Measurements from ENCODE around the gene NEUROG1.

NEUROG1 gene

GRCh38 chr5:135488727-135489465, 46.9 kb downstream of the NEUROG1 start:
- H2AK5ac ChIP-seq (ENCODE audit: low read length, severe bottlenecking) = no peak overlapping the region
- H2BK5ac ChIP-seq (ENCODE audit: low read depth, low read length, poor library complexity, severe bottlenecking) = no peak overlapping the region
- H3K9ac ChIP-seq (ENCODE audit: low read length) = peak overlapping the region; percentile 81
- peaks cover 32% of the 10 kb centered on the region for H3K4me1 ChIP-seq (ENCODE audit: control insufficient read depth, insufficient read depth, low read depth, low read length)
- no peak overlapping the region for H3K4ac ChIP-seq (ENCODE audit: low read depth in 1 of 2, low read length in 2 of 2)
- no peak overlapping the region for H2BK12ac ChIP-seq (ENCODE audit: low read length in 2 of 2)
- no peak overlapping the region for H4K91ac ChIP-seq (ENCODE audit: low read length)
- 1% methylated on average over 41 of the region's 44 CpGs for WGBS
- H3K18ac ChIP-seq (ENCODE audit: low read depth in 1 of 2, low read length in 2 of 2) = no peak overlapping the region
- DNase-seq = peak; percentile 18
- no peak overlapping the region for H4K8ac ChIP-seq (ENCODE audit: low read length)
- no peak overlapping the region for H3K14ac ChIP-seq (ENCODE audit: low read length in 2 of 2)
- peaks cover 69 to 93% of the 10 kb centered on the region in 2 experiments for H3K27me3 ChIP-seq (ENCODE audit: control insufficient read depth in 1 of 2, insufficient read depth in 1 of 2, low read length in 2 of 2)
- no peaks in the 10 kb centered on the region for H3K9me3 ChIP-seq (ENCODE audit: control insufficient read depth, low read length)
- H3K4me3 ChIP-seq (ENCODE audit: insufficient read depth in 1 of 2, low read depth in 1 of 2, low read length in 2 of 2) = peak overlapping the region; percentile 40 to 78
- H3K79me1 ChIP-seq (replicated peaks; ENCODE audit: low read length, poor library complexity, severe bottlenecking) = no peaks in the 10 kb centered on the region
- H2BK120ac ChIP-seq (ENCODE audit: low read depth, low read length) = no peak overlapping the region
- H3K4me2 ChIP-seq (ENCODE audit: low read length, poor library complexity, severe bottlenecking) = peak overlapping the region; percentile 98
- no peak overlapping the region for H2BK15ac ChIP-seq (ENCODE audit: low read depth, poor library complexity, severe bottlenecking)
- no peak overlapping the region for H3K27ac ChIP-seq (ENCODE audit: low read length, poor library complexity, severe bottlenecking)
- no peak overlapping the region for H3K23ac ChIP-seq (ENCODE audit: low read length in 2 of 2)
- no peak overlapping the region for H2AFZ ChIP-seq (ENCODE audit: low read depth, low read length)
- H3K36me3 ChIP-seq (ENCODE audit: control insufficient read depth in 1 of 2, insufficient read depth in 2 of 2, low read depth in 1 of 2, low read length in 2 of 2) = no peaks in the 10 kb centered on the region

GRCh38 chr5:135487839-135488514, 47.8 kb downstream of the NEUROG1 start:
- H3K4ac ChIP-seq (ENCODE audit: low read depth in 1 of 2, low read length in 2 of 2) = no peak overlapping the region
- peaks cover 72 to 90% of the 10 kb centered on the region in 2 experiments for H3K27me3 ChIP-seq (ENCODE audit: control insufficient read depth in 1 of 2, insufficient read depth in 1 of 2, low read length in 2 of 2)
- H4K8ac ChIP-seq (ENCODE audit: low read length) = no peak overlapping the region
- no peak for DNase-seq
- no peak overlapping the region for H2BK15ac ChIP-seq (ENCODE audit: low read depth, poor library complexity, severe bottlenecking)
- H2AK5ac ChIP-seq (ENCODE audit: low read length, severe bottlenecking) = no peak overlapping the region
- no peak overlapping the region for H3K23ac ChIP-seq (ENCODE audit: low read length in 2 of 2)
- H3K9ac ChIP-seq (ENCODE audit: low read length) = peak overlapping the region; percentile 81
- H3K4me1 ChIP-seq (ENCODE audit: control insufficient read depth, insufficient read depth, low read depth, low read length) = peaks cover 30% of the 10 kb centered on the region
- H3K27ac ChIP-seq (ENCODE audit: low read length, poor library complexity, severe bottlenecking) = no peak overlapping the region
- H3K9me3 ChIP-seq (ENCODE audit: control insufficient read depth, low read length) = no peaks in the 10 kb centered on the region
- H3K14ac ChIP-seq (ENCODE audit: low read length in 2 of 2) = no peak overlapping the region
- H3K4me2 ChIP-seq (ENCODE audit: low read length, poor library complexity, severe bottlenecking) = no peak overlapping the region
- H2AFZ ChIP-seq (ENCODE audit: low read depth, low read length) = no peak overlapping the region
- H3K18ac ChIP-seq (ENCODE audit: low read depth in 1 of 2, low read length in 2 of 2) = no peak overlapping the region
- H3K79me1 ChIP-seq (replicated peaks; ENCODE audit: low read length, poor library complexity, severe bottlenecking) = no peaks in the 10 kb centered on the region
- no peak overlapping the region for H2BK120ac ChIP-seq (ENCODE audit: low read depth, low read length)
- H2BK5ac ChIP-seq (ENCODE audit: low read depth, low read length, poor library complexity, severe bottlenecking) = no peak overlapping the region
- H3K36me3 ChIP-seq (ENCODE audit: control insufficient read depth in 1 of 2, insufficient read depth in 2 of 2, low read depth in 1 of 2, low read length in 2 of 2) = no peaks in the 10 kb centered on the region
- 8% methylated on average over 9 of the region's 11 CpGs for WGBS
- no peak overlapping the region for H2BK12ac ChIP-seq (ENCODE audit: low read length in 2 of 2)
- H4K91ac ChIP-seq (ENCODE audit: low read length) = no peak overlapping the region
- peak overlapping the region in 1 of 2 experiments; percentile 78 for H3K4me3 ChIP-seq (ENCODE audit: insufficient read depth in 1 of 2, low read depth in 1 of 2, low read length in 2 of 2)

- WGBS = 21% methylated on average over 1 of the region's 1 CpG
- Histone ChIP-seq H4K8ac (ENCODE audit: low read length) (no peak overlapping the region), H3K14ac (ENCODE audit: low read length in 2 of 2) (no peak overlapping the region), H2BK15ac (ENCODE audit: low read depth, poor library complexity, severe bottlenecking) (no peak overlapping the region), H3K9me3 (ENCODE audit: control insufficient read depth, low read length) (no peaks in the 10 kb centered on the region), H2AFZ (ENCODE audit: low read depth, low read length) (no peak overlapping the region), H3K4me1 (ENCODE audit: control insufficient read depth, insufficient read depth, low read depth, low read length) (peaks cover 30% of the 10 kb centered on the region), H2BK12ac (ENCODE audit: low read length in 2 of 2) (no peak overlapping the region), H3K18ac (ENCODE audit: low read depth in 1 of 2, low read length in 2 of 2) (no peak overlapping the region), H3K4me2 (ENCODE audit: low read length, poor library complexity, severe bottlenecking) (no peak overlapping the region), H3K27me3 (ENCODE audit: control insufficient read depth in 1 of 2, insufficient read depth in 1 of 2, low read length in 2 of 2) (peaks cover 72 to 90% of the 10 kb centered on the region in 2 experiments), H3K36me3 (ENCODE audit: control insufficient read depth in 1 of 2, insufficient read depth in 2 of 2, low read depth in 1 of 2, low read length in 2 of 2) (no peaks in the 10 kb centered on the region), H3K27ac (ENCODE audit: low read length, poor library complexity, severe bottlenecking) (no peak overlapping the region), H3K79me1 (replicated peaks; ENCODE audit: low read length, poor library complexity, severe bottlenecking) (no peaks in the 10 kb centered on the region), H4K91ac (ENCODE audit: low read length) (no peak overlapping the region), H2BK5ac (ENCODE audit: low read depth, low read length, poor library complexity, severe bottlenecking) (no peak overlapping the region), H3K4ac (ENCODE audit: low read depth in 1 of 2, low read length in 2 of 2) (no peak overlapping the region), H3K9ac (ENCODE audit: low read length) (no peak overlapping the region), H3K4me3 (ENCODE audit: insufficient read depth in 1 of 2, low read depth in 1 of 2, low read length in 2 of 2) (no peak overlapping the region), H2BK120ac (ENCODE audit: low read depth, low read length) (no peak overlapping the region), H2AK5ac (ENCODE audit: low read length, severe bottlenecking) (no peak overlapping the region), H3K23ac (ENCODE audit: low read length in 2 of 2) (no peak overlapping the region)
- DNase-seq = no peak
These were observed 48.7 kb downstream of the NEUROG1 start for GRCh38 chr5:135487037-135487395.

GRCh38 chr5:135486131-135487036, 49.4 kb downstream of the NEUROG1 start:
- H3K4me2 ChIP-seq (ENCODE audit: low read length, poor library complexity, severe bottlenecking) = no peak overlapping the region
- no peaks in the 10 kb centered on the region for H3K9me3 ChIP-seq (ENCODE audit: control insufficient read depth, low read length)
- no peak overlapping the region for H3K14ac ChIP-seq (ENCODE audit: low read length in 2 of 2)
- H3K9ac ChIP-seq (ENCODE audit: low read length) = no peak overlapping the region
- WGBS = 71% methylated on average over 13 of the region's 13 CpGs
- H2BK5ac ChIP-seq (ENCODE audit: low read depth, low read length, poor library complexity, severe bottlenecking) = no peak overlapping the region
- peaks cover 24% of the 10 kb centered on the region for H3K4me1 ChIP-seq (ENCODE audit: control insufficient read depth, insufficient read depth, low read depth, low read length)
- H3K79me1 ChIP-seq (replicated peaks; ENCODE audit: low read length, poor library complexity, severe bottlenecking) = no peaks in the 10 kb centered on the region
- H2BK120ac ChIP-seq (ENCODE audit: low read depth, low read length) = no peak overlapping the region
- H3K23ac ChIP-seq (ENCODE audit: low read length in 2 of 2) = no peak overlapping the region
- H4K91ac ChIP-seq (ENCODE audit: low read length) = no peak overlapping the region
- no peak overlapping the region for H2BK15ac ChIP-seq (ENCODE audit: low read depth, poor library complexity, severe bottlenecking)
- H3K4ac ChIP-seq (ENCODE audit: low read depth in 1 of 2, low read length in 2 of 2) = no peak overlapping the region
- no peak overlapping the region for H3K18ac ChIP-seq (ENCODE audit: low read depth in 1 of 2, low read length in 2 of 2)
- no peak overlapping the region for H2AFZ ChIP-seq (ENCODE audit: low read depth, low read length)
- no peak for DNase-seq
- no peak overlapping the region for H3K4me3 ChIP-seq (ENCODE audit: insufficient read depth in 1 of 2, low read depth in 1 of 2, low read length in 2 of 2)
- H3K27me3 ChIP-seq (ENCODE audit: control insufficient read depth in 1 of 2, insufficient read depth in 1 of 2, low read length in 2 of 2) = peaks cover 73 to 90% of the 10 kb centered on the region in 2 experiments
- H4K8ac ChIP-seq (ENCODE audit: low read length) = no peak overlapping the region
- no peak overlapping the region for H2AK5ac ChIP-seq (ENCODE audit: low read length, severe bottlenecking)
- no peaks in the 10 kb centered on the region for H3K36me3 ChIP-seq (ENCODE audit: control insufficient read depth in 1 of 2, insufficient read depth in 2 of 2, low read depth in 1 of 2, low read length in 2 of 2)
- H3K27ac ChIP-seq (ENCODE audit: low read length, poor library complexity, severe bottlenecking) = no peak overlapping the region
- H2BK12ac ChIP-seq (ENCODE audit: low read length in 2 of 2) = no peak overlapping the region

All from mesenchymal stem cell (in vitro differentiated cells and primary cell).